Measurements from ENCODE around the gene PTEN. TPM values are rescaled to one million over a fixed set of nuclear protein-coding genes. Genes with fewer than 3 reads are reported as not detected.
"Not testable (repeated sequence)": the region's sequence is repeated elsewhere in the genome, so short reads cannot be mapped to it uniquely, and the experiment has no call there.

PTEN gene
- total and polyA plus RNA-seq, 9 of the 15 experiments (the other 6 are each of a cell fraction or from before 2014, with no cell fraction given): 8.4 to 56.9 (median 22.2) TPM

DNA sequence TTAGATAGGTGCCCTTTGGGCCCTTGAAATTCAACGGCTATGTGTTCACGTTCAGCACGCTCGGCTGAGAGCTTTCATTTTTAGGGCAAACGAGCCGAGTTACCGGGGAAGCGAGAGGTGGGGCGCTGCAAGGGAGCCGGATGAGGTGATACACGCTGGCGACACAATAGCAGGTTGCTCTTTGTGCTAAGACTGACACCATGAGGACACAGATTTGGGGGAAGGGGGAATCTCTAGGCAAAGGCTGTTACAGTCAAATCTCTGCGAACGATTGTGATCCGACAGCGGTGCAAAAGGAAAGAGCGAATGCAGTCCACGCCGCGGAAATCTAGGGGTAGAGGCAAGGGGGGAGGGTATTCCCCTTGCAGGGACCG, 759 bp upstream of the PTEN start (continued):
- TF ChIP-seq POLR2G (IDR thresholded peaks at IDR 0.05; ENCODE audit: low read depth, low read length) (no peak), ZNF311 (CRISPR knock-in tag; IDR thresholded peaks at IDR 0.05) (no peak), LCOR (CRISPR knock-in tag; IDR thresholded peaks at IDR 0.05) (no peak), ZNF589 (CRISPR knock-in tag; IDR thresholded peaks at IDR 0.05; ENCODE audit: low read depth) (no peak)

DNA sequence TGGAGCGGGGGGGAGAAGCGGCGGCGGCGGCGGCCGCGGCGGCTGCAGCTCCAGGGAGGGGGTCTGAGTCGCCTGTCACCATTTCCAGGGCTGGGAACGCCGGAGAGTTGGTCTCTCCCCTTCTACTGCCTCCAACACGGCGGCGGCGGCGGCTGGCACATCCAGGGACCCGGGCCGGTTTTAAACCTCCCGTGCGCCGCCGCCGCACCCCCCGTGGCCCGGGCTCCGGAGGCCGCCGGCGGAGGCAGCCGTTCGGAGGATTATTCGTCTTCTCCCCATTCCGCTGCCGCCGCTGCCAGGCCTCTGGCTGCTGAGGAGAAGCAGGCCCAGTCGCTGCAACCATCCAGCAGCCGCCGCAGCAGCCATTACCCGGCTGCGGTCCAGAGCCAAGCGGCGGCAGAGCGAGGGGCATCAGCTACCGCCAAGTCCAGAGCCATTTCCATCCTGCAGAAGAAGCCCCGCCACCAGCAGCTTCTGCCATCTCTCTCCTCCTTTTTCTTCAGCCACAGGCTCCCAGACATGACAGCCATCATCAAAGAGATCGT, 598 bp downstream of the PTEN start:
- 0 out of 2 replicates have a peak, but pooled peaks have one; percentile 28 for TF ChIP-seq ZFX (CRISPR knock-in tag; IDR thresholded peaks at IDR 0.05)
- peak; percentile 26 for TF ChIP-seq RBBP5 (IDR thresholded peaks at IDR 0.05; ENCODE audit: borderline replicate concordance, insufficient read depth, low read length, poor library complexity, severe bottlenecking)
- not testable (repeated sequence) for H3K9me3 ChIP-seq (replicated peaks; ENCODE audit: control insufficient read depth, insufficient read depth, low read depth, low read length); H2AFZ ChIP-seq (ENCODE audit: low read depth, low read length); H3K36me3 ChIP-seq (ENCODE audit: control insufficient read depth, insufficient read depth, low read length); H3K27me3 ChIP-seq (ENCODE audit: control insufficient read depth in 2 of 2, insufficient read depth in 2 of 2, low read length in 2 of 2); H3K9me1 ChIP-seq (ENCODE audit: control insufficient read depth, insufficient read depth, low read length); FAIRE-seq; BruUV-seq (replicated peaks)
- intact Hi-C loops (cut with micrococcal nuclease) (loop anchor here (2.0 to 5.0 kb wide), 3 partner anchors 15 to 523 kb away; partner anchors contain the start of gene ATAD1), in situ Hi-C loops (cut with MboI) (loop anchor here (25.0 kb wide), 1 partner anchor 223 kb away; no protein-coding TSS in a partner anchor)
- ATAC-seq (peak; percentile 3; the same call in 2 of the 3 replicates), DNase-seq (ENCODE audit: extremely low read depth in 1 of 4, low spot score in 3 of 4) (peak in 1 of 4 experiments; percentile 16)
- Histone ChIP-seq H3K27ac (ENCODE audit: extremely low read depth, low read depth, low read length) (peak overlapping the region; percentile 79), H3K4me2 (ENCODE audit: insufficient read depth, low read length) (peak overlapping the region; percentile 86), H3K79me2 (ENCODE audit: control insufficient read depth, insufficient read depth, low read length) (peaks cover 54% of the 10 kb centered on the region), H3K4me1 (replicated peaks in 1 of 2; ENCODE audit: control insufficient read depth in 2 of 2, insufficient read depth in 2 of 2, low read length in 2 of 2) (peaks cover 3 to 11% of the 10 kb centered on the region in 2 experiments; a peak in 4 of 5 replicates), H4K20me1 (replicated peaks; ENCODE audit: control insufficient read depth, insufficient read depth, low read length) (peaks cover 11% of the 10 kb centered on the region; the same call in 1 of the 2 replicates), H3K9ac (ENCODE audit: insufficient read depth in 1 of 2, low read depth in 2 of 2, low read length in 2 of 2) (peak overlapping the region; percentile 78 to 90), H3K4me3 (peak overlapping the region; percentile 88)
- ChIA-PET CTCF (ENCODE audit: low intra/inter-chr PET ratio) (interaction anchor here (0.7 kb wide), 1 partner anchor 8 kb away, joined by 3 read pairs; no protein-coding TSS in a partner anchor), POLR2A (interaction anchor here (0.6 to 2.6 kb wide), 4 partner anchors 8 to 202 kb away, joined by 3 to 11 read pairs (median 3); no protein-coding TSS in a partner anchor)
- WGBS (ENCODE audit: insufficient coverage, low coverage, missing lambda C conversion rate): 0% methylated on average over 14 of the region's 47 CpGs

Measured in K562 (cell line).